Measurements from ENCODE around the gene WNK1. TPM values are rescaled to one million over a fixed set of nuclear protein-coding genes. Genes with fewer than 3 reads are reported as not detected.
A peak's percentile ranks its signal among the peaks of the same experiment; 100 is the strongest.
"Not testable (repeated sequence)": the region's sequence is repeated elsewhere in the genome, so short reads cannot be mapped to it uniquely, and the experiment has no call there.

Gene WNK1
- total RNA-seq, result 77.0 and 112 TPM in 2 replicates

DNA sequence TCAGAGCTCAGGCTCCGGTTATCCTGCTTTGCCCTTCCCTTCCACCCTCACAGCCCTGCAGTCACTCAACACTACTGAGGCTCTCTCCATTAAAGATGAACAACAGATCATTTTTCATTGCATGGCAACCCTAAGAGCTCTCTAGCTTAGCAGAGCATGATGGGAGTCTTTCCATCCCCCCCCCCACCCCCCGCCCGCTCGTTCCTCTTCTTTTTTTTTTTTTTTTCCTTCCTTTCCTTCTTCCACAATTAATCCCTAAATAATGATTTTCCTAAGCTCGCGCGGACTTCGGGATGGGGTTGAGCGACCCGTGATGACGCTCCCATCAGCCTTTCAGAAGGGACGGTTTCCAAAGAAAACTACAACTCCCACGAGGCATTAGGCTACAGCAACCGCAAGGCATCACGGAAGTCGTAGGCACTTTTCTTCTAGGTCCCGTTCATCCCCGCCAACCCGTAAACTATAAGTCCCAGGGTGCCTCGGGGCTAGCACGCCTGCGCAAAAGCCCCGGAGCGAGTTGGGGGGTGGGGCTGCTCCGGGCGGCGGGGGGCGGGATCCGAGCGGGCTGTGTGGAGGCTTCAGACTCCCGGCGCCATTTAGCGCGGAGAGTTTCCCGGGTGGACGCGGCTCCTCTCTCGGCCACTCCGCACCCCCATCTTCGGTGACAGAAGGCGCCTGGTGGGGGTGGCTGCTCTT lies at the start of gene WNK1:
TSS of gene WNK1 (plus strand) at position 581 of the 696 bp plus-strand sequence. CDS start 987 bp downstream, outside the sequence.
- DNase-seq (ENCODE audit: extremely low read depth, low read depth, low spot score), result peak; percentile 93

DNA sequence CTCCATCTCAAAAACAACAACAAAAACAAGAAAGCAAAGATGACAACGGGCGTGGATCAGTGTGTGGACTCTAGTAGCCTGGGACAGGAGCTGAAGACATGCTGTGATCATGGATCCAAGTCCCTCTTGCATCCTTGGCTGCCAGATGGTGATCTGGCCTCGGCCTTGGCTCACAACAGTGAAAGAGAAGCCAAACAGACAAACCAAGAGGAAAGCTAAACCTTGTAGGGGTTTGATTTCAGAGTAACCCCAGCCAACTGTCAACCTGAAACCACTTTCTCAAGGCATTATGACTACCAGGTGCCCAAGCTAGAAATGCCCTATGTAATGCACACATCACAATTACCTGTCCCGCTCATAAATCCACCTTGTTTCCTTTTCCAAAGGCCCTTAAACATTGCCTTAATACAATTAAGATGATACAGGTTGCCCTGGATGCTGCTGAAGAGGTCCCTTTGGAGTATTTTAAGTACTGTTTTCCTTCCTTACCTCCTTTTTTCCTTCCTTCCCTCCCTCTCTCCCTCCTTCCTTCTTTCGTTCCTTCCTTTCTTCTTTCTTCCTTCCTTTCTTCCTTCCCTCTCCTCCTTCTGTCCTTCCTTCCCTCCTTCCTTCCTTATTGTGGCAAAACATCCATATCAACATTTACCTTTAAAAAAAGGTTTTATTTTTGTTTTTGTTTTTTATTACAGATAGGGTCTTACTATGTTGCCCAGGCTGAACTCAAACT lies 47.7 kb upstream of the WNK1 start:
- DNase-seq (ENCODE audit: extremely low read depth, low read depth, low spot score), result no peak

DNA sequence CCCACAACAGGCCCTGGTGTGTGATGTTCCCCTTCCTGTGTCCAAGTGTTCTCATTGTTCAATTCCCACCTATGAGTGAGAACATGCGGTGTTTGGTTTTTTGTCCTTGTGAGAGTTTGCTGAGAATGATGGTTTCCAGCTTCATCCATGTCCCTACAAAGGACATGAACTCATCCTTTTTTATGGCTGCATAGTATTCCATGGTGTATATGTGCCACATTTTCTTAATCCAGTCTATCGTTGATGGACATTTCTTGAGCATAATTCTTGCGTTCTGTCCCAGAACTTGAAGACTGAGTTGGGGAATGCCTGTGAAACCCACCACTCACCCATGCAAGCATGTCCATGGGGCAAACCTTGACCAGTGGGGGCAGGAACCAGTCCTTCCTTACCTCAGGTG lies 44.3 kb upstream of the WNK1 start:
- not testable (repeated sequence) for DNase-seq (ENCODE audit: extremely low read depth, low read depth, low spot score)

DNA sequence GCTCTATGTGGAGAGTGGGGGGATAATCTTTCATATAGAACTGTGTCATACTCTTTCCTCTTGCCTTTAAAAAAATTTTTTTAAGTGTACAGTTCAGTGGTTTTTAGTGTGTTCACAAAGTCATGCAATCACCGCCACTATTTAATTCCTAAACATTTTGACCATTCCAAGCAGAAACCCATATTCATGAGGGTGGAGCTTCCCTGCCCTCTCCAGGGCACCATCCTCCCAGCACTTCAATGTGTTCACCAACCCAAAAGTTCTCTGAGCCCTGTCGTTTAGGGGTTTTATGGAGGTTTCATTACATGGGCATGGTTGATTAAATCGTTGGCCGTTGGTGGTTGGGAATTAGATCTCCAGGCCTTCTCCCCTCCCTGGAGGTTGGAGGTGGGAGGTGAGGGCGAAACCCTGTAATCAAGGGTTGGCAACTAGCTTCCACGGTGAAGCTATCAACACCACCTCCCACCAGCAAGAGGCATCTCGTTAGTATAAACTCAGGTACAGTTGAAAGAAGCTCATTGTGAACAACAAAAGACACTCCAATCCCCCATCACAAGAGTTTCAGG lies 42.8 kb upstream of the WNK1 start:
- no peak for DNase-seq (ENCODE audit: extremely low read depth, low read depth, low spot score)

DNA sequence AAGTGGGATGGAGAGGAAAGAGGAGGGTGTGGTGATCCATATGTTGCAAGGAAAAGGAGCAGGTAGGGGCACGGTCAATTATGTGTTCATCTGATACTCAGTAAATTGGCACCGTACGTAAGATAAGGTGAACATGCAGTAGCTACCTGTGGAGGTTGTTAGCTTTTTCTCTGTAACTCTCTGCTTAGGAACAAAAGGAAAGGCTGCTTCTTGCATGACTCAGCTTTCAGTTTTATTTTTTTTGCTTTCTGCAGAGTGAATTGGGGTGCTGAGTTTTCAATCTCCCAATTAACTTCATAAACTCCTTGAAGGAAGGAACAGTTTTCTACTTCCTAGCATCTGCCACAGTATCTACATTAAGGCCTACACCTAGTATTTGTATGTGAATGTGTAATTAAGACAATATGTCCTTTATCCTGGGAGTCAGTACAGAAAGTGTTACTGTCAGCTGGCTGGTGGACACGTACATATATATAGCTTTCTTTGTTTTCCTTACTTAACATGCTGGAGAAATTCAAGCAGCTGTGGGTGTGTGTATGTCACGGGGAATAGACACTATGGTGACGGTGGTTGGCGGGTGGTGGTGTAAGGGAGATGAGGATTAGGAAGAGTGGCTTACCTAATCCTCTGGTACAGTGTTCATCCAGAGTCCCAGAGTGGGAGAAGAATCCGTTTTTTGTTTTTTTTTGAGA lies 40.1 kb upstream of the WNK1 start:
- no peak for DNase-seq (ENCODE audit: extremely low read depth, low read depth, low spot score)

DNA sequence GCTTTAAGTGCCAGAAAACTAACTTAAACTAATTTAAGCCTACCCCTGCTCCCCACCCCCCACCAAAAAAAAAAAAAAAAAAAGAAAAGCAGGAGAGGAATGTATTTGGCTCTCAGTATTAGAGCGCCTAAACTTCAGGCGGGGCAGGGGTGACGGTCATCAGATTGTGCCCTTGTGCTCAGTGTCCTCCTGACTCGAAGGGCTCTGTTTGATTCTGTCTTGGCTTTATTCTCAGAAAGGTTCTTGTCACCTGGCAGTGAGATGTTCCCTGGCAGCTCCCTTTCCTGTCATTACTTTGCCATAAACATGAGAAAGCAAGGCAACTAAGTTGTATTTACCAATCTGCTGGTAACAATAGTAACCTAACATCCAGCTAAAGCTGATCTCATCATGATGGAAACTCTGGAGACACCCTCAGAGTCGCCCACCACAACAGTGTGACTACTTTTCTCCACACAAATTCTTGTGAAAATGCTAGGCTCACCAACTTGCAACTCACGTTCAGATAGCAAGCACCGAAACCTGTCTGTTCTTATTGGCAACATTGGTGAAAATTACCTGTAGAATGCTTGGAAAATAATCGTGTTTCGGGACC lies 39.0 kb upstream of the WNK1 start:
- DNase-seq (ENCODE audit: extremely low read depth, low read depth, low spot score), result no peak

DNA sequence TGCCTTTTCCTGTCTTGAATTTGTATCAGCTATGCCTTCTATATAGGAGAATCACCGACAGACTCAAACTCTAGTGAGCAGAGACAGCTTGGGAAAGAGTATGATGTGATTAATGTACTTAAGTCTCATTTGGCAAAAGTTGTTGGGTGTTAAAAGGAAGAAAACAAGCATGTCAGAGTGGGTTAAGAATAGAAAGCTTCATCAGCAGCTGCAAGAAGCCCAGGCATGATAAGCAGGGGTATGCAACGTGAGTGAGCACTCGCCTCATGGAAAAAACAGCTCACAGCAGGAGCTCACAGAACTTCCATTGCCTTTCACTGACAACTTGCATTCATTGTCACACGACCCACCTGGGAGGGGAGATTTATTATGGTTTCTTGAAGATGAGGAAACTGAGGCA lies 35.9 kb upstream of the WNK1 start:
- DNase-seq (ENCODE audit: extremely low read depth, low read depth, low spot score), result no peak

DNA sequence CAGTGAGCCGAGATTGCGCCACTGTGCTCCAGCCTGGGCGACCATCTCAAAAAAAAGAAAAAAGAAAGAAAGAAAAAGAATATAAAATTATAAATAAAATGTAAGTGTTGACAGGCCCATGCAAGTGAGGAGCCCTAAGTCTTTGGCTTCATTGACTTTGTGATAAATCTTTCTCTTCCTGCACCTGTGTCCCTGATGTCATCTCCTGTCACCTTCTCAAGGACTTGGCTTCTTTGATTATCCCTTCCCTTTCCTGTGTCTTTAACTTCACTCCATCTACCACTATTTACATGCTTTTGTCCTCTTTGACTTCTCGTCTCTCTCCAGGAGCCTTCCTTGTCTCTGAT lies 33.6 kb upstream of the WNK1 start:
- DNase-seq (ENCODE audit: extremely low read depth, low read depth, low spot score), result no peak

DNA sequence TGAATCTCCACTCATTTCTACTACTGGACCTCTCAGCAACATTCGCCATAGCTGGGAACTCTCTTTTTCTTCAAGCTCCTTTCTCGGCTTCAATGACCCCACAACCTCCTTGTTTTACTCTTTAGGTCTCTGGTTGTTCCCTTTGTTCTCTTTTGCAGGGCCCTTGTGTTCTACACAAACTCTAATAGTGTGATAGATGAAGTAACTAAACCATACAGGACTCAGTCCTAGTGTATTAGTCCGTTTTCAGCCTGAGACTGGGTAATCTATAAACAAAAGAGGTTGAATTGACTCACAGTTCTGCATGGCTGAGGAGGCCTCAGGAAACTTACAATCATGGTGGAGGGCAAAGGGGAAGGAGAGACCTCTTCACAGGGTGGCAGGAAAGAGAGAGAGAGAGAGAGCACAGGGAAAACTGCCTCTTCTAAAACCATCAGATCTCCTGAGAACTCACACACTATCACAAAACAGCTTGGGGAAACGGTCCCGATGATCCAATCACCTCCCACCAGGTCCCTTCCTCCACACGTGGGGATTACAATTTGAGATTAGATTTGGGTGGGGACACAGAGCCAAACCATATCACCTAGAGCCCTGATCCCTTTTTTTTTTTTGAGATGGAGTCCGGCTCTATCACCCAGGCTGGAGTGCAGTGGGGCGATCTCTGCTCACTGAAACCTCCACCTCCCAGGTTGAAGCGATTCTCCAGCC lies 32.0 kb upstream of the WNK1 start:
- DNase-seq (ENCODE audit: extremely low read depth, low read depth, low spot score), result no peak

DNA sequence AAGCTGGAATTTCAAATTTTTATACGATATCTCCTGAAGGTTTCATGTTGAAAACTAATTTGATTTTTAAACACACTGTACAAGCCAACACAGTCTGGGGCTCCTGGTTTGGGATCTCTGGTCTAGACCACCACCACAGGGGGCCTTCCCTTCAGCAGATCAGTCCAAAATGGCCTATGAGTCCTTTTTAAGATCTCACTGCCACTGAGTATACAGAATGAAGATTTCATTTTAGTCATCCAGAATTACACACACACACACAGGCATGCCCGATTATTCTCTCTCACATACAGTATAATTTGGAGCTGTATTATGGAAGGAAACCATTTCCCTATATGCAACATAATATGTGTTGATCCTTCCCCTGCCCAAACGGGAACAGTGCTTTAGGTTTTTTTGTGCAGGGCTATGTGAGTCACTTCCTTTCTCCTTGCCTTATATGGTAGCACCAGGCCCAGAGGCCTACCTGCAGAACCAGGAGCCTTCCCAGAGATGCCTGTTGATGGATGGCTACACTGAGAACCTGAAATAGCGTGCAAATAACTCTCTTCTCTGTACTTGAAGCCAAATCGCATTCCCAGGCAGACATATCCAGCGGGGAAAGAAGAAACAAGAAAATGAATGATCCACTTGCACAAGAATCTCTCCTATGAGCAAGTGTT lies 28.1 kb upstream of the WNK1 start:
- DNase-seq (ENCODE audit: extremely low read depth, low read depth, low spot score), result no peak

DNA sequence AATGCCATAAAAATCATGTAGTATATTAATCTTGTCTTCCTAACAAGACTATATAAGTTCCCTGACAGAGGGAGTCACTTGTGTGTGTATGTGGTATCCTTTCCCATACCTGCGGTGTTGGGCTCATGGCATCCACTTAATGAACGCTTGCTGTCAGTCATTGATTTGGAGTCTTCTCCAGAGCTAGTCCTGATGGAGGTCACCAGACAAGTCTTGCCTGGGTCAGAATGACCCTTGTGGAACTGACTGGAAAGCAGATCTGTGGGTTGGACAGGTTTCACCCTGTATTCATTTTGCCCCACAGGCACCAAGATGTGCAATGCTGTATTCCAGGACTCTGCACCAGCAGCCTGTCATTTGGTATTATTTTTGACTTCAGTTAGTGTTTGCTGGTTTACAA lies 27.3 kb upstream of the WNK1 start:
- DNase-seq (ENCODE audit: extremely low read depth, low read depth, low spot score), result no peak

DNA sequence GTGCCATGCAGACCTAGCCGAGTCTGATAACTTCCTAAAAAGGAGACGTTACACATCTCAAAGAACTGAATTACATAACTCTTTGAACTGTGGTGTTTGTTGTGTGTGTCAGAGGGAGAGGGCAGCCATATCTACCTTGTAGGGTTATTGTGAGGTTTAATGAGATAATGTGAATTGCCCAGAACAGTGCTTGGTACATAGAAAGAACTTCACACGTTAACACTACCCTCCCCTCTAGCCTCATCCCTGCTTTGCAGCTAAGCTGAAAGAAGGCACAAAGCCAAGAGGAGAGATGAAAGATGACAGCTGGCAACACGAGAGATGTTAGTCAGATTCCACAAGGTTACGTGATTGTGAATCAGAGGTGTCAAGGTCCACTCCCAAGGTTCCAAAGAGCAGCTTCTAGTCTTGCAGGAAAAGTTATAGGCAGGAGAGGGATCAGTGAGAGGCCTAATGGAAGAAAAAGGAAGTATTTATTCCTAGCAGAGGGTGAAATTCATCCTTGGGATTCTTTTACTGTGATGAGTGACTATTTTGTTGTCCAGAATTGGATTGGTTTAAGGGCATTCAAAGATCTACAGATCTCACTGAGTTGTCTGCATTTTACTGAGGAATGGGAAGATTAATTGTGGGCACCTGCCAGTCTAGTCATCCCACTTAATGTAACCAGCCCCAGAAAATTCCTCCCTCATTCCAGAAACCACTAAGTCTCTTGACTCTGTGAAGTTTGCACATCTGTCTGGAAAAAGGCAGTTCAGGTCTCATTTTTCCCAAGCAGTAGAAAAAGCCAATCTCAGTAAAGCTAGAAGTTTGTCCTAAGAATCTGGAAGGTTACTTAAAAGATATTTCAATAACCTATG lies 25.9 kb upstream of the WNK1 start:
- DNase-seq (ENCODE audit: extremely low read depth, low read depth, low spot score), result no peak

DNA sequence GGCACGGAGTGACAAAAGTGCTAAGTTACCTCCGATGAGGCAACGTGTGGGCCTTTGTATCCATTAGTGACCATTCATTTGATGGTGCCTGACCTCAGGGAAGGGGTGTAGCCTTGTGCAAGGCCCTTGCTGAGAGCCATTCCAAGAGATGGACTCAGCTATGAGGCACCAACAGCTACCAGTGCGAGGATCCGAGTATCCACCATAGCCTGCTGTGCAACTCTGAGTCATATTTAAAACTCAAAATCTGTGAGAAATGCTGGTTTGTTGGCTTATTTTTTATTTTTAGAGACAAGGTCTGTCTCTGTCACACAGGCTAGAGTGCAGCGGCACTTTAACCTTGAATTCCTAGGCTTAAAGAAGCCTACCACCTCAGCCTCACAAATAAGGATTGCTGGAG lies 25.1 kb upstream of the WNK1 start:
- no peak for DNase-seq (ENCODE audit: extremely low read depth, low read depth, low spot score)

DNA sequence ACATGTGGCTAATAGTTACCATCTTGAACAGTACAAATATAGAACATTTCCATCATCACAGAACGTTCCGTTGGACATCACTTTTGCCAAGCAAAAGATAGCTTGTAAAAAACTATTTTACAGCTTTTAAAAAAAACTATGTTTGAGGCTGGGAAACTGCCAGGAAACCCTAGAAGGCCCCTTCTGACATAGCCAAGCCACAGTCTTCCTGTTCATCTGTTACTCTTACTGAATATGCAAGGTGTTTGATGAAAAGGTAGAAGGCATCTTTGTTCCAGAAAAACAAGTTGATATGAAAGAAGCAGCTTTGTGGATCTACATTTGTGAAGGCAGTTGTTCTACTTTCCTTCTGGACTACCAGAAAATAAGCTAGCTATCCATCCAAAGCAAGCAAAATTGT lies 23.6 kb upstream of the WNK1 start:
- no peak for DNase-seq (ENCODE audit: extremely low read depth, low read depth, low spot score)

DNA sequence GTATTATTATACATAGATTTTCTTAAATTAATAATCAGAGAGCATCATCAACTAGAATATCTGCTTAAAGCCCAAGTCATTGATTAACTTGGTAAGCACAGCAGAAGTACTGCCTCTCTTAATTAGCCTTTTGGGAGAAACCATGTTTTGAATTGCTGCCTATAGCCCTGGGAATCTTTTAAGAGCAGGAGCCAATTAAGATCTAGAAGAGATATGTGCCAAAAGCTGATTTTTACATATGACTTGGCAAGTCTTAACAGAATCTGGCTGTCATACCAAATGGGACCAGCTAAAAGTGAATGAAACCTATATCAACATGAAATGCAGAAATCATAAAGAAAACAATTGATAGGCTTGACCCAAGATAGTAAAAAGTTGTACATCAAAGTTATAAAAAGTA lies 23.2 kb upstream of the WNK1 start:
- no peak for DNase-seq (ENCODE audit: extremely low read depth, low read depth, low spot score)

DNA sequence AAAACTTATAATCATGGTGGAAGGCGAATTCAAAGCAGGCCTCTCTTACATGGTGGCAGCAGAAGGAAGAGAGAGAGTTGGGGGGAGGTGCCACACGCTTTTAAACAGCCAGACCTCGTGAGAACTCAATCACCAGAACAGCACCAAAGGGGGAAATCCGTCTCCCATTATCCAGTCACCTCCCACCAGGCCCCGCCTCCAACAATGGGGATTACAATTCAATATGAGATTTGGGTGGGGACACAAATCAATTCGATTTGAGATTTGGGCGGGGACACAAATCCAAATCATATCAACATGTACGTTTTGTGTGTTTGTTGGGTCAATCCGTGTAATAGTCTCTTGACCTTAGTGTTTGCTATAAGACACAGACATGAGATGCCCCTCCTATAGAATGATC lies 21.8 kb upstream of the WNK1 start:
- no peak for DNase-seq (ENCODE audit: extremely low read depth, low read depth, low spot score)

DNA sequence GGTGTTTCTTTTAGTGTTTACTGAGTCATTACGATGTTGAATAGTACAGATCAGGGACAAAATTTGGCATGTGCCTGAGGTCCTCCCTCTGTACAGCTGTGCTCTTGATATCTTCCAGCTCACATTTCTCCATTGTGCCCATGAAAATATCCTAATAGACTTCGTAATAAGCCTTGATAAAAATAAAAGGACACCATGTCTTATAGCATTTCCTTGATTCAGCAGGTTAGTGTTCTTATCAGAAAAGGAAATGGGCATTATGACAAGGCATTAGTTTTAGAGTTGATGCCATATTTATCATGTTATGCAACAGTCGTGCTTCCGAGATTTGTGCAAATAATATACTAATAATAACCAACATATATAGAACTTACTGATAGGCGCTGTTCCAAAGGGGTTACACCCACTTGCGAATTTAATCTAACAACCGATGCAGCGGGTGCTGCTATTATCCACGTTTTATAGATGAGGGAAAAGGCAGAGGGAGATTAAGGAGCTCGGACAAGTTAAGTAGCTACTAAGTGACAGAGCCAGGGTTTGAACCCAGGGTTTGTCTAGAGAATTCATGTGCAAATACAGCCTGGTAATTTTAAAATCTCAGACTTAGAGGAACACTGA lies 15.1 kb upstream of the WNK1 start:
- DNase-seq (ENCODE audit: extremely low read depth, low read depth, low spot score), result no peak

DNA sequence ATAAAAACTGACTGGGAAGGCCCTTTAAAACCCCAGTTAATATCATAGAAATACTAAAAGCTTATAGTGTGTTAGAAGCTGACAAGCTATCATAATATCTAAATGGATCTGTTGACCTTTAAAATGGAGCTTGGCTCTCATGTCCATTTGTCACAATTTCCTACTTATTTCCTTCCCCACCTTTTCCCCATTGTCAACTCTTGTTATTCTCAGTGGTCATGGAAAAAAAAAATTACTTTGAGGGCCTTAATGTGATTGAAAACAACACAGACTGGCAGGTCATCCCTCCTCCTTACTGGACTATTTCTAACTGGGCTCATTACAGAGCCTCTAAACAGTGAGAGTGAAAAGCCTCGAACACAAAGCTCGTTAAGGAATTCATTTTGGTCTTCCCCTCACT lies 13.7 kb upstream of the WNK1 start:
- no peak for DNase-seq (ENCODE audit: extremely low read depth, low read depth, low spot score)

DNA sequence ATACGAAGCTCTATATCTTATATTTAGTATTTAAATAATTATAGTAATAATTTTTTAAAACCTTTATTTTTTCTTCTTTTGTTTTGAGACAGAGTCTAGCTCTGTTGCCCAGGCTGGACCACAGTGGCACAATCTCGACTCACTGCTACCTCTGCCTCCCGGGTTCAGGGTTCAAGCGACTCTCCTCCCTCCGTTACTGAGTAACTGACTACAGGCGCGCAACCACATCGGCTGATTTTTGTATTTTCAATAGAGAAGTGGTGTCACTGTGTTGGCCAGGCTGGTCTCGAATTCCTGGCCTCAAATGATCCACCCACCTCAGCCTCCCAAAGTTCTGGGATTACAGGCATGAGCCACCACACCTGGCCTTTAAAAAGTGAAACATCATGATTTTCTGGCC lies 13.0 kb upstream of the WNK1 start:
- DNase-seq (ENCODE audit: extremely low read depth, low read depth, low spot score), result no peak

Data from glomerular endothelial cell (primary cell).